ACC112 (cell line): Measurements from ENCODE around the gene GATM.

Experiments
- H2AFZ ChIP-seq: fragments of 200-600 bp; sonication (generic); one replicate; pipeline ENCODE4 v1.6.0; 2017; ENCODE audit warnings: antibody characterized with exemption, low read length; ENCODE audit not compliant: unreplicated experiment
- H3K27ac ChIP-seq: fragments of 200-600 bp; sonication (generic); 2 replicates; pipeline ENCODE4 v1.5.1; 2014; ENCODE audit warnings: low read depth, mild to moderate bottlenecking, antibody characterized with exemption, low read length, moderate library complexity
- H3K27me3 ChIP-seq: fragments of 200-600 bp; sonication (generic); 2 replicates; pipeline ENCODE4 v1.6.1; 2014; ENCODE audit warnings: mild to moderate bottlenecking, antibody characterized with exemption, low read length, moderate library complexity, mixed read lengths; ENCODE audit not compliant: insufficient read depth
- H3K36me3 ChIP-seq: fragments of 200-600 bp; sonication (generic); 2 replicates; pipeline ENCODE4 v1.6.1; 2016; ENCODE audit warnings: mild to moderate bottlenecking, antibody characterized with exemption, low read length, moderate library complexity, mixed read lengths; ENCODE audit not compliant: insufficient read depth
- H3K4me1 ChIP-seq: fragments of 200-600 bp; sonication (generic); one replicate; pipeline ENCODE4 v1.6.1; 2016; ENCODE audit warnings: low read length, mixed read lengths; ENCODE audit not compliant: insufficient read depth, unreplicated experiment, control insufficient read depth
- H3K4me3 ChIP-seq: fragments of 200-600 bp; sonication (generic); 2 replicates; pipeline ENCODE4 v1.5.1; 2014; ENCODE audit warnings: mild to moderate bottlenecking, low read depth, low read length
- H3K79me2 ChIP-seq: fragments of 200-600 bp; sonication (generic); one replicate; pipeline ENCODE4 v1.6.0; 2016; ENCODE audit warnings: low read length; ENCODE audit not compliant: control insufficient read depth, unreplicated experiment, insufficient read depth

The GATM gene, protein sequence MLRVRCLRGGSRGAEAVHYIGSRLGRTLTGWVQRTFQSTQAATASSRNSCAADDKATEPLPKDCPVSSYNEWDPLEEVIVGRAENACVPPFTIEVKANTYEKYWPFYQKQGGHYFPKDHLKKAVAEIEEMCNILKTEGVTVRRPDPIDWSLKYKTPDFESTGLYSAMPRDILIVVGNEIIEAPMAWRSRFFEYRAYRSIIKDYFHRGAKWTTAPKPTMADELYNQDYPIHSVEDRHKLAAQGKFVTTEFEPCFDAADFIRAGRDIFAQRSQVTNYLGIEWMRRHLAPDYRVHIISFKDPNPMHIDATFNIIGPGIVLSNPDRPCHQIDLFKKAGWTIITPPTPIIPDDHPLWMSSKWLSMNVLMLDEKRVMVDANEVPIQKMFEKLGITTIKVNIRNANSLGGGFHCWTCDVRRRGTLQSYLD

DNA sequence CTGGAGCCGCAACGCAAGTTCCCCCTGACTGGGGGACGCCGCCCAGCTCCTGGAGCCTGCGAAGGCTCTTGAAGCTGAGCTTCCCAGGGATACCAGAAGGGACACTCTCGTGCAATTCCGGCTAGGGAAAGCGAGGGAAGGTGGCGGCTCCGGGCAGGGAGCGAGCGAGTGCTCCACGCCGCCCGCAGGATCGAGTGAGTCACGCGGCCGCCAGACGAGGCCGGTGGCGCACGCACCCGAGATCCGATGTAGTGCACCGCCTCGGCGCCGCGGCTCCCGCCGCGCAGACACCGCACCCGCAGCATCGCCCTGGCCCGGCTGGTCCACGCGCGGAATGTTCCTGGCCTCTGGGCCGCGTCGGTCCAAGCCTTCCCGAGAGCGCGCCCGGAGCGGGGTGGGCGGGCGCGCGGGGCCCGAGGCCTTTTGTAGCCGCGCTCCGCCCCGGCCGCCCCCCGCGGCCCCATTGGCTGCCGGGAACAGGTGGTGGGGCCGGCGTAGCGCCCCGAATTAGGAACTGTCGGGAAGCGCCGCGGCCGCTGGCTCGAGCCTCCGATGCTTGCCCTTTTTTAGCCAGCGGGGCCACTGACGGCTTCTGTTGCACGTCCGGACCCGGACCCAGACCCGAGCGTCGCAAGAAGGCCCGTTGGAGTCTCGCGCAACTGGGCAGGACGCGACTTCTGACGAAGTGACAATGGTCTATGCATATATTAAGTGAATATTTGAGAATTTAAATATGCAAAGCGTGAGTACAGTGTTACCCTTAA is at the start of gene GATM:
Gene GATM (minus strand): TSS at position 396 of the 764 bp plus-strand sequence. CDS start 91 bp downstream, at position 305.
- H3K36me3 ChIP-seq, result no peaks in the 10 kb centered on the region
- H2AFZ ChIP-seq, result peak within 1 kb of the TSS; percentile 73
- no peaks in the 10 kb centered on the region for H3K79me2 ChIP-seq
- H3K27me3 ChIP-seq, result peaks cover 86% of the 10 kb centered on the region
- no peaks in the 10 kb centered on the region for H3K4me1 ChIP-seq
- H3K4me3 ChIP-seq, result peak within 1 kb of the TSS; percentile 76
- no peak within 1 kb of the TSS for H3K27ac ChIP-seq

DNA sequence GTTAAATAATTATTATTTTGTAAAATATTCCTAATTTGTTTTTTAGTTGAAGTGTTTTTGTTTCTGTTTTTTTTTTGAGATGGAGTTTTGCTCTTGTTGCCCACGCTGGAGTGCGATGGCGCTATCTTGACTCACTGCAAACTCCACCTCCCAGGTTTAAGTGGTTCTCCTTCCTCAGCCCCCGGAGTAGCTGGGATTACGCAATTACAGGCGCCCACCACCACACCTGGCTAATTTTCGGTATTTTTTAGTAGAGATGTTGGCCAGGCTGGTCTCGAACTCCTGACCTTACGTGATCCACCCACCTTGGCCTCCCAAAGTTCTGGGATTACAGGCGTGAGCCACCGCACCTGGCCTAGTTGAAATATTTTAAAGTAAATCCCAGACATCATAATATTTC is 48.7 kb upstream of the GATM start:
- H3K27ac ChIP-seq, result no peak overlapping the region
- H3K79me2 ChIP-seq, result no peaks in the 10 kb centered on the region
- peaks cover 5% of the 10 kb centered on the region for H3K4me1 ChIP-seq
- H2AFZ ChIP-seq, result no peak overlapping the region
- no peaks in the 10 kb centered on the region for H3K27me3 ChIP-seq
- no peak overlapping the region for H3K4me3 ChIP-seq
- H3K36me3 ChIP-seq, result no peaks in the 10 kb centered on the region

DNA sequence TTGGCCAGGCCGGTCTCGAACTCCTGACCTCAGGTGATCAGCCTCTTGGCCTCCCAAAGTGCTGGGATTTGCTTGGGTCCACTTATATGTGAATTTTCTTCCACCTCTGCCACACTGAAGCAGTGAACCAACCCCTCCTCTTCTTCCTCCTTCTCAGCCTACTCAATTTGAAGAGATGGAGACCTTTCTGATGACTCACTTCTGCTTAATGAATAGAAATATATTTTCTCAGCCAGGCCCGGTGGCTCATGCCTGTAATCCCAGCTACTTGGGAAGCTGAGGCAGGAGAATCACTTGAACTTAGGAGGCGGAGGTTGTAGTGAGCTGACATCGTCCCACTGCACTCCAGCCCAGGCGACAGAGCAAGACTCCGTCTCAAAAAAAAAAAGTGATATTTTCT is 46.8 kb upstream of the GATM start:
- Histone ChIP-seq H3K4me3 (no peak overlapping the region), H3K27me3 (no peaks in the 10 kb centered on the region), H3K27ac (no peak overlapping the region), H3K36me3 (peaks cover 7% of the 10 kb centered on the region; the same call in 1 of the 2 replicates), H3K79me2 (no peaks in the 10 kb centered on the region), H2AFZ (no peak overlapping the region), H3K4me1 (no peaks in the 10 kb centered on the region)

DNA sequence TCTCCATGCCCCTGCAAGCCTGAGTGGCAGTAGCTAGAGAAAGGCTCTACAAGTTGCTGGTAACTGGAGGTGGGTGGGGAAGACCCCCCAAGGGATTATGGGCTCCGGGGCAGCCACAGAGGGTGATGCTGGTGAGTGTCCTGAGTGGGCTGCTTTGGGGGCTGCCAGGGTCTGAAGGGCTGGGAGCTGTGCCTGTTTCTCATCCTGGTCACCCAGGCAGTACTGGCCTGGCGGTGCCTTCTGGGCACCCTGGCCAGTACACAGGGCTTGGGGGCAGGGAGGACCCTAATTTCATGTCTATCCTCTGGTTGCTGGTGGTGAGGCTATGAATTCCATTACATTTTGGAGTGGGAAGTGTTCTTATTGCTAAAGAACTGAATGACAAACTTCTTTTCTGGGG is 46.1 kb upstream of the GATM start:
- Histone ChIP-seq H3K27ac (no peak overlapping the region), H3K36me3 (peaks cover 7% of the 10 kb centered on the region; the same call in 1 of the 2 replicates), H2AFZ (no peak overlapping the region), H3K4me1 (no peaks in the 10 kb centered on the region), H3K4me3 (no peak overlapping the region), H3K27me3 (no peaks in the 10 kb centered on the region), H3K79me2 (no peaks in the 10 kb centered on the region)

DNA sequence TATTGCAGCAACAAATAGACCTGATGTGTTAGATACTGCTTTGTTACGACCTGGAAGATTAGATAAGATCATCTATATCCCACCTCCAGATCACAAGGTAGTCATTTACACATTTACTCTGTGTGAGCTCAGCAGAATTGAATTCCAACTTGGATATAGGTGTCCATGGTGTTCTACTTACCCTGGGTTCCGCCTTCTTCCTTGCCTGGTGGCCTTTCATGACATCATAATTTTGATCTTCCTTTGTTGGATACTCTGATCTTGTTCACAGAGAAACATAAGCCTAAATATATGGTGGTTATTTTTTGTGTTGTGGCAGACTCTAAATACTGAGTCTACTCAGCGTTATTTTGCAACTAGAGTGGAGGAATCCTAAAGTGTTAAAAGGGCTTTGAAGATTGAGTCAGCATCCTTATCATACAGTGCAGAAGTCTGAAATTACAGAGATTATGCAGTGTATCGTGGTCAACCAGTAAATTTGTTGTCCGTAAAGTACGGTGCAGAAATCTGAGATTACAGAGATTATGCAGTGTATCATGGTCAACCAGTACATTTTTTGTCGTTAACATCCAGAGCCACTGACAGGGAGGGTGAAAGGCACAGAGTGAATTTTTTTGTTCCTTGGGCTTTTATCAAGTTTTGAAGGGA is 39.1 kb upstream of the GATM start:
- Histone ChIP-seq H3K79me2 (no peaks in the 10 kb centered on the region), H2AFZ (no peak overlapping the region), H3K27ac (no peak overlapping the region), H3K4me3 (no peak overlapping the region), H3K4me1 (no peaks in the 10 kb centered on the region), H3K27me3 (no peaks in the 10 kb centered on the region), H3K36me3 (peaks cover 33% of the 10 kb centered on the region)

DNA sequence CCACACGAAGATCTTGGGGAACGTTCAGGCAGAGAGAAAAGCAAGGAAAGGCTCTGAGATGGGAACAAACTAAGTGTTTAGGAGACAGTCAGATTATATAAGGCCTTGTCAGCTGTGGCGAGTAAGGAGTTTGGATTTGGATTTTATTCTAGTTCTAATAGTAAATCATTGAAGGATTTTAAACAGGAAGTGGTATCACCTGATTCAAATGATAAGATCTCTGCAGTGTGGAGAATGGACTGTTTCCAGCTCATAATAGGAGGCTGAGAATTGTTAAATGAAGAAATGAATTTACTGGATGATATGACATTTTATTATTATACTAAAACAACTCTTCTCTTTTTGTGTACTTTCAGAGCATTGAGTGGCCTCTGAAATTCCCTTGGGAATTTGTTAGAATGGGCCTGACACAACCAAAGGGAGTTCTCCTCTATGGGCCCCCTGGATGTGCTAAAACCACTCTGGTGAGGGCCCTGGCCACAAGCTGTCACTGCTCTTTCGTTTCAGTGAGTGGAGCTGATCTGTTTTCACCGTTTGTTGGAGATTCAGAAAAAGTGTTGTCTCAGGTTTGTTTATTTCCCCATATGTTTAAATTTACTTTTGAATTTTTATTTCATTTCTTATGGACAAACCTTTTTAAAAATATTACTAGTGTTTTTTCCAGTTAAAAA is 36.0 kb upstream of the GATM start:
- H3K27ac ChIP-seq, result no peak overlapping the region
- no peak overlapping the region for H3K4me3 ChIP-seq
- H2AFZ ChIP-seq, result no peak overlapping the region
- no peaks in the 10 kb centered on the region for H3K79me2 ChIP-seq
- H3K4me1 ChIP-seq, result no peaks in the 10 kb centered on the region
- H3K36me3 ChIP-seq, result peaks cover 37% of the 10 kb centered on the region
- no peaks in the 10 kb centered on the region for H3K27me3 ChIP-seq

DNA sequence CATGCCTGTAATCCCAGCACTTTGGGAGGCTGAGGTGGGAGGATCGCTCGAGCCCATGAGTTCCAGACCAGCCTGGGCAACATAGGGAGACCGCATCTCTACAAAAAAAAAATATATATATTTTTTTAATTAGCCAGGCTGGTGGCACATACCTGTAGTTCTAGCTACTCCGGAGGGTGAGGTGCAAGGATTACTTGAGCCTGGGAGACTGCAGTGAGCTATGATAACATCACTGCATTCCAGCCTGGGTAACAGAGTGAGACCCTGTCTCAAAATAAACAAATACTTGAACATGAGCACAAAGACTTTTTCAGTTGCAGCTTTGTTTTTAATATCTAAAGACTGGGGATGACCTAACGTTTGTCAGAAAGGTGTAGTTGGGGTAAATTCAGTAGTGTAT is 31.3 kb upstream of the GATM start:
- Histone ChIP-seq H3K79me2 (peaks cover 4% of the 10 kb centered on the region), H3K36me3 (peaks cover 32% of the 10 kb centered on the region), H3K27ac (no peak overlapping the region), H3K4me3 (no peak overlapping the region), H2AFZ (no peak overlapping the region), H3K4me1 (peaks cover 3% of the 10 kb centered on the region), H3K27me3 (no peaks in the 10 kb centered on the region)

DNA sequence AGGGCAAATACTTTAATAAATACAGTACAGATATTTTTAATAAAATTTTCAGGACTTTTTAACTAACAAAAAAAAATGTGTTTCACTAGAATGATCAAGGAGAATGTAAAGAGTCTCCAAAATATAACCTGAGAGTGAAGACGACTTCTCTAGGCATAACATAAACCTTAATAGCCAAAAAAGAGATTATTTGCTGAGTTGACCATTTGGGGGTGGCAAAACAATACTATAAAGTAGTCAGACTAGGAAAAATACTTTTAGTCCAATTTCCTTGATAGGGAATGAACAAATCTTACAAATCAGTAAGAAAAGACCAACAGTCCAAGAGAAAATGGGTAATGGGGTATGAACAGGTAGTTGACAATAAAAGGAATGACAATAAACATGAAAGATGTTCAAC is 29.4 kb upstream of the GATM start:
- no peak overlapping the region for H3K4me3 ChIP-seq
- H3K4me1 ChIP-seq, result peaks cover 9% of the 10 kb centered on the region
- H2AFZ ChIP-seq, result no peak overlapping the region
- no peak overlapping the region for H3K27ac ChIP-seq
- no peaks in the 10 kb centered on the region for H3K27me3 ChIP-seq
- peaks cover 32% of the 10 kb centered on the region for H3K36me3 ChIP-seq
- peaks cover 21% of the 10 kb centered on the region for H3K79me2 ChIP-seq

DNA sequence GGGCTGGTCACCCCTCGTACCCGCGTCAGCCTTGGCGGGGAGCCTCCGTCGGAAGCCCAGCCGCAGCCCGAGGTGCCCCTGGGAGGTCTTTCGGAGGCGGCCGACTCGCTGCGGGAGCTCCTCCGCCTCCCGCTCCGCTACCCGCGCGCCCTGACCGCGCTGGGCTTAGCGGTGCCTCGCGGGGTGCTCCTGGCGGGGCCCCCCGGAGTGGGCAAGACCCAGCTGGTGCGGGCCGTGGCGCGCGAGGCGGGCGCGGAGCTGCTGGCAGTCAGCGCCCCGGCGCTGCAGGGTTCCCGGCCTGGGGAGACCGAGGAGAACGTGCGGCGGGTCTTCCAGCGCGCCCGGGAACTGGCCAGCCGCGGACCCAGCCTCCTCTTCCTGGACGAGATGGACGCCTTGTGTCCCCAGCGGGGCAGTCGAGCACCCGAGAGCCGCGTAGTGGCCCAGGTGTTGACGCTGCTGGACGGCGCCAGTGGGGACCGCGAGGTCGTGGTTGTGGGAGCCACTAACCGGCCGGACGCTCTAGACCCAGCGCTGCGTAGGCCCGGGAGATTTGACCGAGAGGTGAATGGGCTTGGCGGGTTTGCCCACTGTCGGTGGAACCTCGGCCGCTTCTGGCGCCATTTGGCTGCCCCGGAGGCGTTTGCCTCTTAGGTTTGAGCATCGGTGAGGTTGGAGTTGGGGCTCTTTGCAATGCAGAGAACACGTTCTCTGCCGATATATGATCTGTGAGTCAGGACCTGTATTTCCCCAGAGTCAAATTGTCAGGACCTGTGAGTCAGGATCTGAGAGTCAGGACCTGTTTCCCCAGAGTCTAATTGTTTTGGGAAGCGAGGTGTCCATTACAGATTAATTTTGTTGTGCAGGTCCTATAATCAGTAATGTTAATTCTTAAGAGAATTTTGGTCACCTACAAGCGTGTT is 24.9 kb upstream of the GATM start:
- Histone ChIP-seq H2AFZ (peak overlapping the region; percentile 91), H3K79me2 (peaks cover 25% of the 10 kb centered on the region), H3K27me3 (no peaks in the 10 kb centered on the region), H3K27ac (no peak overlapping the region), H3K36me3 (peaks cover 18% of the 10 kb centered on the region), H3K4me1 (peaks cover 14% of the 10 kb centered on the region), H3K4me3 (peak overlapping the region; percentile 86)
